DMS114 treated with DMSO at 0.1 percent for 48 hours (cell line): ENCODE results near the gene PRKD2.
"Not testable (repeated sequence)": the region's sequence is repeated elsewhere in the genome, so short reads cannot be mapped to it uniquely, and the experiment has no call there.

Experiments used
- DNase-seq: peaks from one replicate; lab custom pipeline; 2025; ENCODE audit not compliant: unreplicated experiment; lab: John Stamatoyannopoulos, UW

PRKD2 gene

GRCh38 chr19:46717034-46717715 lies at the start of gene PRKD2:
Gene PRKD2 (minus strand): TSS chr19:46717114. CDS start chr19:46716370, 744 bp downstream.
- peak; percentile 28 for DNase-seq

DNA sequence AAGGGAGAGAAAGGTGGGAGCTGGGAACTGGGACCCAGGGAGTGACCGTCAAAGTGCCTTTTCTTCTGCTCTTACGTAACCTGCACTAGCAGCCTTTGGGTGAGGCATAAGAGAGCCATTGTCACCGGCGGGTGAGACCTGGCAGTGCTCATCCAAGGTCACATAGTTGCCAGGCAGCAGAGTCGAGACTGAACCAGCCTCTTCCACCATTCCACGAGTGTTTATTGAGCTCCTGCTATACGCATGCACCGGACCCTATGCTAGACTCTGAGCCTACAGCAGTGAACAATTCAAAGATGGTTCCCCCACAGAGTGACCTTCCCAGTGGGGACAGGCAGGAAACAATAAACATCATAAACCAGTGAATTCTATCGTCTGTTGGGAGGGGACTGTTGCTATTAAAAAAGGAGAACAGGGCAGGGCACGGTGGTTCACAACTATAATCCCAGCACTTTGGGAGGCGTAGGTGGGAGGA lies 47.9 kb upstream of the PRKD2 start:
- DNase-seq, result no peak

DNA sequence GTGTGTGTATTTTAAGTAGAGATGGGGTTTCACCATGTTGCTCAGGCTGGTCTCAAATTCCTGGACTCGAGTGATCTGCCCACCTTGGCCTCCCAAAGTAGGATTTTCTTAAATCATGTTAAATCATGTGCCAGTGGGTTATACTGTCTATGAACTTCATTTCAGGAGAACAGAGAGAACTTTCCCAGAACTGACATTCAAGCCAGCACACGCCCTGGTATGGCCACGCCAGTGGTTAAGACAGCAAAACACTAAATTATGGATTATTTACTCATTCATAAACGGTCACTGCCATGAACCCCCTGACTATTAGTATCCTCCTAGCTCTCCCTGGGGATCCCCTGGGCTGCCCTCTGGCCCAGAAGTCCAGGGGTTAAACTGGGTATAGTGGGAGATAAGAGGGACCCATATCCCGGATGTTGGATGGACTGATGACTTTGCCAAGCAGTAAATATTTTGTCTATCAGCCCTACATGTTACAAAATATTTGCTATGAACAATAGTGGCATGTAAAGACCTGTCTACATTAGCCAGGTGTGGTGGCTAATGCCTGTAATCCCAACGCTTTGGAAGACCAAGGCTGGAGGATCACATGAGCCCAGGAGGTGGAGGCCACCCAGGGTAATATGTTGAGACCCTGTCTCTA lies 45.5 kb upstream of the PRKD2 start:
- no peak for DNase-seq

GRCh38 chr19:46761418-46761831 lies 44.5 kb upstream of the PRKD2 start:
- no peak for DNase-seq

DNA sequence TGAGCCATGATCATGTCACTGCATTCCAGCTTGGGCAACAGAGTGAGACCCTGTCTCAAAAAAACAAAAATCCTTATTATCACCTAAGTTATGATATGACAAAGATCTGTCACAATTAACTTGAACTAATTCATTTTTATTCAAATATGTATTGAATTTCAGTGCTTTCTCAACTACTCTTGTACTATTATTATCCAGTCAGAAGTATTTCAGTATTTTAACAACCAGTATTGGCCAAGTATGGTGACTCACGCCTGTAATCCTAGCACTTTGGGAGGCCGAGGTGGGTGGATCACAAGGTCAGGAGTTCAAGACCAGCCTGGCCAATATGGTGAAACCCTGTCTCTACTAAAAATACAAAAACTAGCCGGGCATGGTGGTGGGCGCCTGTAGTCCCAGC lies 44.0 kb upstream of the PRKD2 start:
- DNase-seq, result not testable (repeated sequence)

DNA sequence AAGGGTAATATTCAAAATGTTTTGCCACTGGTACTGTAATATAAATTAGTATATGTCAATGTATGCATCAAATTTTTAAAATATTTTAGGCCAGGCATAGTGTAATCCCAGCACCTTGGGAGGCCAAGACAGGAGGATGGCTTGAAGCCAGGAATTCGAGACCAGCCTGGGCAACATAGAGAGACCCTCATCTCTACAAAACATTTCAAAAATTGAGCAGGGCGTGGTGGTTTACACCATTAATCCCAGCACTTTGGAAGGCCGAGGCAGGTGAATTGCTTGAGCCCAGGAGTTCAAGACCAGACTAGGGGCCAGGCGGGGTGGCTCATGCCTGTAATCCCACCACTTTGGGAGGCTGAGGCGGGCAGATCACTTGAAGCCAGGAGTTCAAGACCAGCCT lies 43.4 kb upstream of the PRKD2 start:
- no peak for DNase-seq

DNA sequence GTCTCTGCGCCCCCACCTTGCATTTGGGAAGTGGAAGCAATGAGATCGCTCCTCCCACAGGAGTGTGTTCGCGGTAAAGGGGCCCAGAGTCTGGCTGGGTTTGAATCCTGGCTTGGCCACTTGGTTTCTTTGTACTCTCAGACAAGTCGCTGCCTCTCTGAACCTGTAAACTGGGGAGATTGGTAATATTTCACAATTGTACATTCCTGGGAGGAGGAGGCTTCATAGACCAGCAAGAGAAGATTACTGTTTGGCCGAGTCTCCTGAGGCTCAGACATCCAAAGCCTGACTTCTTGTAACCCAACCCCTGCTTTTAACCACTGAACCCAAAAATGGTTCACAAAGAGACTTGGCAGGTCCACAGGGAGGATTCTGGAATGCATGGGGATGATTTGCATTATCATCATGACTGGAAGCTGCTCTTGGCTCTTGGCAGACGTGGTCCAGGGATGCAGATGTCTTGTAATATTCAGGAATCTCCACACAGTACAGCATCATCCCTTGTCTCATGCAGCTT lies 43.0 kb upstream of the PRKD2 start:
- DNase-seq, result no peak

- no peak for DNase-seq
Observed at GRCh38 chr19:46759206-46759605, 42.3 kb upstream of the PRKD2 start.

DNA sequence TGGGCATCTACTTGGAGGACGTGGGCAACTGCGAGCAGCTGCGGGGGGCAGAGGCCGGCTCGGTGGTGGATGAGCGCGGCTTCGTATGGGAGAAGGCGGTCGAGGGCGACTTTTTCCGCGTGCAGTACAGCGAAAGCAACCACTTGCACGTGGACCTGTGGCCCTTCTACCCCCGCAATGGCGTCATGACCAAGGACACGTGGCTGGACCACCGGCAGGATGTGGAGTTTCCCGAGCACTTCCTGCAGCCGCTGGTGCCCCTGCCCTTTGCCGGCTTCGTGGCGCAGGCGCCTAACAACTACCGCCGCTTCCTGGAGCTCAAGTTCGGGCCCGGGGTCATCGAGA lies 39.6 kb upstream of the PRKD2 start:
- no peak for DNase-seq

GRCh38 chr19:46755853-46756543 lies 39.1 kb upstream of the PRKD2 start:
- DNase-seq, result no peak

DNA sequence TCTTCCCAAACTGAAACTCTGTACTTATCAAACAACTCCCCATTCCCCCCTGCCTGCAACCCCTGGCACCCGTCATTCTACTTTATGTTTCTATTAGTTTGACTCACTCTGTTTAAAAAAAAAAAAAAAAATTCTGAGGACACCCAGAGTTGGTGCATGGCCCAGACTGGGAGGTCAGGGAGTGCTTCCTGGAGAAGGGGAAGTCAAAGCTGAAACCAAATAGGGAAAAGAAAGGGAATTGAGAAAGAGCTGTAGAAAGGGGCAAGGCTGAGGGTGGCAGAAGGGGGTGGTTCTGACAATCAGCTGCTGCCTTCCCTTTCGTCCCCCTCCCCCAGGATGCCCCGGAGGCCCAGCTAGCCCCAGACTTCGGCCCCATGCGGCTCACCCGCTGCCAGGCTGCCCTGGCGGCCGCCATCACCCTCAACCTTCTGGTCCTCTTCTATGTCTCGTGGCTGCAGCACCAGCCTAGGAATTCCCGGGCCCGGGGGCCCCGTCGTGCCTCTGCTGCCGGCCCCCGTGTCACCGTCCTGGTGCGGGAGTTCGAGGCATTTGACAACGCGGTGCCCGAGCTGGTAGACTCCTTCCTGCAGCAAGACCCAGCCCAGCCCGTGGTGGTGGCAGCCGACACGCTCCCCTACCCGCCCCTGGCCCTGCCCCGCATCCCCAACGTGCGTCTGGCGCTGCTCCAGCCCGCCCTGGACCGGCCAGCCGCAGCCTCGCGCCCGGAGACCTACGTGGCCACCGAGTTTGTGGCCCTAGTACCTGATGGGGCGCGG lies 38.4 kb upstream of the PRKD2 start:
- no peak for DNase-seq

DNA sequence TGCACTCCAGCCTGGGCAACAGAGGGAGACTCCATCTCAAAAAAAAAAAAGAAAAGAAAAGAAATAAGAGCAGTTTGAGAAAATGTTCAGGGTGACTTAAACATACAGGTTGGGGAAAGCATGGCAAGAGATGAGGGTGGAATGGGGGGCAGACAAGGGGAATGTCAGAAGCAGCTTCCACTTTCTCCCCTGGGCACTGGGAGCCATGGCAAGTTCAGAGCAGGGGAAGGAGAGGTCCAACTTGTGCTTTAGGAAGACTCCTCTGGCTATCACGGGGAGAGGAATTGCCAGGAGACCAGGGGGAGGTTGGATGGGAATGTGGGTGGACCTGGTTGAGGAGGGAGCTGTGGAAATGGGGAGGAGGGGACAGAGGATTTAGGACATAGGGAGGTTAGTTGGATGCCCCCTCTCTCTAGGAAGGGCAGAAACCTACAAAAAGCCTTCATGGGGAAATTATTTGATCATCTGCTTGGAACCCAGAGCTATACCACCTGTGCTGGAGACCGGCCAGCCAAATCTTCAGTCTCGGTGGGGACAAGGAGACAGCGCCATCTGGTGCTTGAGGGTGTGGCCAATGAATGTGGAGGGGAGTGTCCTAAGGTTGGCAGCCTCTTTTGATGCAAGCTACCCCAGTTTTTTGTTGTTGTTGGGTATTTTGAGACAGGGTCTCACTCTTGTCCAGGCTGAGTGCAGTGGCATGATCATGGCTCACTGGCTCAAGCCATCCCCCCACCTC lies 36.7 kb upstream of the PRKD2 start:
- DNase-seq, result no peak

DNA sequence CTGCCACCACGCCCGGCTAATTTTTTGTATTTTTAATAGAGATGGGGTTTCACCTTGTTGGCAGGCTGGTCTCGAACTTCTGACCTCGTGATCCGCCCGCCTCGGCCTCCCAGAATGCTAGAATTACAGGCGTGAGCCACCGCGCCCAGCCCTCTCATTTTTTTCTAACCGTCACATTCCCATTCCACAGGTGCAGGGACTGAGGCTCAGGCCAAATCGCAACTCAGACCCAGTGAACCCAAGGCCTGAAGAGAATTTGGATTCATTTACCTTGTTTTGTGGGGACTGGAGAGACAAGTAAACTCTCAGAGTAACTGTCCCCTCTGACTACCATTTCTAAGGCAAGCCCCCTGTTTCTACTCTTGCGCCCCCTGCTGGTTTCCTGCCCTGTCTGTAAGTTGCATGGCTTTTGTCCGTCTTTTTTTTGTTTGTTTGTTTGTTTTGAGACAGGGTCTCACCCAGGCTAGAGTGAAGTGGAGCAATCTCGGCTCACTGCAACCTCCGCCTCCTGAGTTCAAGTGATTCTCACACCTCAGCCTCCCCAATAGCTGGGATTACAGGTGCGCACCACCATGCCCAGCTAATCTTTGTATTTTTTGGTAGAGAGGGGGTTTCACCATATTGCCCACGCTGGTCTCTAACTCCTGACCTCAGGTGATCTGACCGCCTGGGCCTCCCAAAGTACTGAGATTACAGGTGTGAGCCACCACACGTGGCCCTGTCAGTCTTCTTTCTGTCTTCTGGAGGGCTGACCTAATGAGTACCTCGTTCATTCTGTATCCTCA lies 31.6 kb upstream of the PRKD2 start:
- no peak for DNase-seq

DNA sequence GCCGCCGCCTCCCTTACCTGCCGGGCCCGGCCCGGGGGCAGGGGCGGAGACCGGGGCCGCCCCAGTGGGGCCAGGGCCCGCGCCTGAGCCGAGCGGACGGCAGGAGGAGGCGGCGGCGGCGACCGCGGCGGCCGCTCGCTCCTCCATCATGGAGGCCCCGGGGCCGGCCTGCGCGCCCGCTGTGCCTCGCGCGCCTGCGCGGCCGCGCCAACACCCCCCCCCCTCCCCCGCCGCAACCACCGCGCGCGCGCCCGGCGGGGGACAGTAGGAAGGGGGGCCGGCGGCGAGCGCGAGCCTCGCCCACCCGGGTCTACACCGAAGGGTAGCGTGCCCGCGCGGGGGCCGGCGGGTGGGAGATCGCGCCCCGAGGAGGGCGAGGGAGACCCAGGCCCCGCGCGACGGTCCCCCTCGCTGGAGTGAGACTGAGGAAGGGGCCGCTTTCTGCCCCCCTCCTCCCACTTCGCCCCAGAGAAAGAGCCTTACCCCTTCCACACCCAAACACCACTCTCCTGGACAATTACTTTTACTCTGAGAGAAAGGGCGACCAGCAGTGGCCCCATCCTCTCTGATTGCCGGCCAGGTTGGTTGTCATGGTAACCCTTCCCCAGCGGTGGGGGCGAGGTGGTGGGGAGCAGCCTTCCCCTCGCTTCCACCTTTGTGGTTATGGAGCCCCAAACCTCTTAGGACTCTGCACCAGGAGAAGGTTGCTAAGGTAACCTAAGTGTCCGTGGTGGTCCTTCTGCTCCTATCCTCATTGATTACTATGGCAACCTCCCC lies 29.6 kb upstream of the PRKD2 start, which contains the start of gene STRN4:
TSS of gene STRN4 (minus strand) at position 170 of the 777 bp plus-strand sequence. CDS start at position 150, 20 bp downstream.
- no peak for DNase-seq

DNA sequence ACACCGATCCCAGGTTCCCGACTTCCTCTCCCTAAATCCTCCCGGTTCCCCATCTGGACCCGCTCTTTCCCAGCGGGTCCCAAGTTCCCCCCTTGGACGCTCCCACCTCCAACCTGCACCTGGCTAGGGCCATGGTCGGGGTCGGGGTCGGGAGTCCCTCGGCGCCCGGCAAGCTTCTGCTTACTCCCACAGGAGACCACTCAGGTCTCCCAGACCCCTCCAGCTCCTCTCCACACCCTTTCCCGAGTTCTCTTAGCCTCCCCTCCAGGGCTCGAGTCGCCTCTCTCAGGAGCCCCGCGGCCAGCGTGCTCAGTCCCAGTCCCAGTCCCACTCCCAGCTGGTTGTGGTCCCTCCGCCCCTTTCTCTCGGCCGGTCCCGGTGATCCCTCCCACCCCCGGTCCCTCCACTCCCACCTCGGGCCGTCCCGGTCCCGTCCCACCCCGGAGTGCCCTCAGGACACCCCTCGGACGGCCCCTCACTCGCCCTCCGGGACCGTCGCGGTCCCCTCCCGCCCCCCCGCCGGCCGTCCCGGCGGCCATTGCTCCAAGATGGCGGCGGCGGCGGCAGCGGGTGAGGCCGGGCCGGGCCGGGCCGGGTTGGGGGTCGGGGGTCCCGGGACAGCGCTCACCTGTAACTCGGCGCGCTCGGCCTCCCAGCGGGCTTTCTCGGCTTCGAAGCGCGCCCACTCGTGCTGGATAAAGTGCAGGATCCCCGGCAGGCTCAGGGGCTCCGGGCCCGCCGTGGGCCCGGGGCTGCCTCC lies 28.8 kb upstream of the PRKD2 start, which contains the start of gene FKRP:
TSS of gene FKRP (plus strand) at position 537 of the 760 bp plus-strand sequence. CDS start 9,394 bp downstream, outside the sequence.
- no peak for DNase-seq

DNA sequence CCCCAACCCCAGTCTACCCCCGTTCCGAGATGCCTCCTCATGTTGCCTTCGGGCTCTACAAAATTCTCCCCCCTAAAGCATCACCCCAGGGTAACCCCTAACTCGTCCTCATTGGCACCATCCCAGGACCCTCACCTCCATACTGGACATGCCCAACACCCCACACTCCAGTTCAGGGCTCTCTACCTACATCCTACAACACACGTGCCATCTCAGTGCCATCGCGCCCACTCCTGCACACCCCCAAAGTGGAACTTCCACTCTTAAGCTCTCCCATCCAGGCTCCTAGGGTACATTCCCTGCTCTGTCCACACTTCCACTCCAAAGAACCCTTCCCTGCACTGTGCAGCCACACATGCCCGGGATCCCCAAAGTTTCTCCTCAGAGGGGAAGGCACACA lies 28.1 kb upstream of the PRKD2 start:
- no peak for DNase-seq

DNA sequence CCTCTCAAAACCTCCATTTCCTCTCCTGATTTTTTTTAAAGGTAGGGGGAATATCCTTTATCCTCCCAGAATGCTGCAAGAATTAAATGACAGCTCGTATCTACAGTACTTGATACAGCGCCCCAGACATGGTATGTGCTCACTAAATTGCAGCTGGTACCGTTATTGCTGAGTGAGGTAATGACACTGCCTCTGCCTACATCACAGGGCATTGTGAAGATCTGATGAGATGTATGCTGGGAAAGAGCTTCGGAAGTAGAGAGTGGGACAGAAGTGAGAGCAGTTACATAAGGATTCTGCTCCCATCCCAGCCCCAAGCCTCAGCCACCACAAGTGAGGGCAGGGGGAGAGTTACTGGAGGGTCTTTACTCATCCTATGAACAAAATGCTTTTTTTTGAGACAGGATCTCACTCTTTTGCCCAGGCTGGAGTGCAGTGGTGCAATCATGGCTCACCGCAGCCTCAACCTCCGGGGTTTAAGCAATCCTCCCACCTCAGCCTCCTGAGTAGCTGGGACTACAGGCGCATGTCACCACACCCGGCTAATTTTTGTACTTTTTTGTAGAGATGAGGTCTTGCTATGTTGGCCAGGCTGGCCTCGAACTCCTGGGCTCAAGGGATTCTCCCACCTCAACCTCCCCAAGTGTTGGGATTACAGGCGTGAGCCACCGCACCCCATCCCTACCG lies 27.2 kb upstream of the PRKD2 start:
- no peak for DNase-seq
